Activated naive CD4-positive, alpha-beta T cell treated with anti-CD3 and anti-CD28 coated beads, Interleukin-2, amount 50 U/mL, for 24 hours (primary cell): ENCODE measurements around the gene TSGA10IP.

Experiments
- H3K27ac Mint-ChIP-seq: one replicate; pipeline ENCODE4 v1.8.0; 2021; ENCODE audit warnings: mild to moderate bottlenecking, mixed read lengths
- H3K27me3 Mint-ChIP-seq: one replicate; pipeline ENCODE4 v1.8.0; 2021; ENCODE audit warnings: mixed read lengths
- H3K36me3 Mint-ChIP-seq: one replicate; pipeline ENCODE4 v1.8.0; 2021; ENCODE audit warnings: mixed read lengths
- H3K4me1 Mint-ChIP-seq: one replicate; pipeline ENCODE4 v1.8.0; 2021; ENCODE audit warnings: mixed read lengths
- H3K4me3 Mint-ChIP-seq: one replicate; pipeline ENCODE4 v1.8.0; 2021; ENCODE audit warnings: mild to moderate bottlenecking, mixed read lengths
- H3K9me3 Mint-ChIP-seq: one replicate; pipeline ENCODE4 v1.8.0; 2021; ENCODE audit warnings: mixed read lengths

TSGA10IP gene

DNA sequence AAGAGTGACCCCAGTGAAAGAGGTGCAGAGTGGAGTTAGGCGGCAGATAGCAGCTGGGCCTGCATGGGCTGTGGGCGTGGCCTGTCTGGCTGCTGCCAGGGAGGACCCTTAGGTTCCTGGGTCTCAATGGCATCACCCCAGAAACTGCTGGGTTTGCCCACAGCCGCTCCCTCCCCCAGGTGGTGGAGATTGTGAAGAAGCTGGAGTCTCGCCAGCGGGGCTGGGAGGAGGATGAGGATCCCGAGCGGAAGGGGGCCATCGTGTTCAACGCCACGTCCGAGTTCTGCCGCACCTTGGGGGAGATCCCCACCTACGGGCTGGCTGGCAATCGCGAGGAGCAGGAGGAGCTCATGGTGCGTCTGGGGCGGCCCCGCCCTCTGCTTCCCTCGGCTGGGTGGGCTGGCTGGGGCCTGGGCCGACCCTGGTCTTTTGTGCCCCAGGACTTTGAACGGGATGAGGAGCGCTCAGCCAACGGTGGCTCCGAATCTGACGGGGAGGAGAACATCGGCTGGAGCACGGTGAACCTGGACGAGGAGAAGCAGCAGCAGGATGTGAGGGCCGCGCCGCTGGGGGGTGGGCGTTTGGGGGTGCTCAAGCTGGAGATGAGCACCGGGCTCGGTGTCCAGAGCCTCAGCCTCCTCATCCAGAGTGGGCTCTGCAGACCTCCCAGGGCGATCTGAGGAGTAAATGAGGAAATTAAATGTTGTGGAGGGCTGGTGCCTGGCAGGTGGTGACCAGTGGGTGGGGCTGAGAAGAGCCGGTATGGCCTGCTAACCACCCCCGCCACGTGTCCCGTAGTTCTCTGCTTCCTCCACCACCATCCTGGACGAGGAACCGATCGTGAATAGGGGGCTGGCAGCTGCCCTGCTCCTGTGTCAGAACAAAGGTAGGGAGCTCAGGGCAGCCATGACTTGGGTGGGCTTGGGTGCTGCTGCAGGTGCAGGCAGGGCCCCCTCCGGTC is 31.2 kb downstream of the TSGA10IP start:
- Mint-ChIP-seq H3K9me3 (no peaks in the 10 kb centered on the region), H3K4me1 (peaks cover 13% of the 10 kb centered on the region), H3K36me3 (peaks cover 9% of the 10 kb centered on the region), H3K27ac (no peak overlapping the region), H3K27me3 (no peaks in the 10 kb centered on the region), H3K4me3 (no peak overlapping the region)

DNA sequence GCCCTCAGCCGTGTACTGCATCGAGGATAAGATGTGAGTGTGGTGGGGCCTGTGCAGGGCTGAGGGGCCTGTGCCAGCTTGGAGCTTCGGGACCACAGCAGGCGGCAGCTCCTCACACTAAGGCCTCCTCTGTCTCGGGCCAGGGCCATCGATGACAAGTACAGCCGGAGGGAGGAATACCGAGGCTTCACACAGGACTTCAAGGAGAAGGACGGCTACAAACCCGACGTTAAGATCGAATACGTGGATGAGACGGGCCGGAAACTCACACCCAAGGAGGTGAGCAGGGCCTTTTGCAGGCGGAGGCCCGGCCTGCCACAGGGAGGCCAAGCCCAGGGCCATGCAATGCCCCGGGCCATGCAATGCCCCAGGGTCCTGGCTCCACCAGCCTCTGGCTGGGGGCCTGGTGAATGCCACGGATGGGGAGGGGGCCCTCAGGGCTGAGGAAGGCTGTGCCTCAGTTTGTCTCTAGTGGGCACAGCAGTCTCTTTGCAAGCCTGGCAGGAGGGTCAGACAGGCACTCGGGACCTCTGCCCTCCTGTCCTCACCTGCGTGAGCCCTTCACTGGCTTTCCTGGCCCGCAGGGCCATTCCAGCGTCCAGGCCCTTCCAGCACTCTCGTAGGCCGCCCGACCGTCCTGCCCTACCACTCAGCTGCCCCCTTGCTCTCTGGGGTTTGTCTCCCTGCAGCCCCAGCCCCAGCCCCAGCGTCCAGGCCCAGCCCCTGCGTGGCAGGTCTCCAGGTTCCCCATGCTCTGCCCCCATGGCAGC is 32.5 kb downstream of the TSGA10IP start:
- Mint-ChIP-seq H3K36me3 (peaks cover 5% of the 10 kb centered on the region), H3K4me1 (peaks cover 6% of the 10 kb centered on the region), H3K9me3 (no peaks in the 10 kb centered on the region), H3K27ac (no peak overlapping the region), H3K4me3 (no peak overlapping the region), H3K27me3 (no peaks in the 10 kb centered on the region)

DNA sequence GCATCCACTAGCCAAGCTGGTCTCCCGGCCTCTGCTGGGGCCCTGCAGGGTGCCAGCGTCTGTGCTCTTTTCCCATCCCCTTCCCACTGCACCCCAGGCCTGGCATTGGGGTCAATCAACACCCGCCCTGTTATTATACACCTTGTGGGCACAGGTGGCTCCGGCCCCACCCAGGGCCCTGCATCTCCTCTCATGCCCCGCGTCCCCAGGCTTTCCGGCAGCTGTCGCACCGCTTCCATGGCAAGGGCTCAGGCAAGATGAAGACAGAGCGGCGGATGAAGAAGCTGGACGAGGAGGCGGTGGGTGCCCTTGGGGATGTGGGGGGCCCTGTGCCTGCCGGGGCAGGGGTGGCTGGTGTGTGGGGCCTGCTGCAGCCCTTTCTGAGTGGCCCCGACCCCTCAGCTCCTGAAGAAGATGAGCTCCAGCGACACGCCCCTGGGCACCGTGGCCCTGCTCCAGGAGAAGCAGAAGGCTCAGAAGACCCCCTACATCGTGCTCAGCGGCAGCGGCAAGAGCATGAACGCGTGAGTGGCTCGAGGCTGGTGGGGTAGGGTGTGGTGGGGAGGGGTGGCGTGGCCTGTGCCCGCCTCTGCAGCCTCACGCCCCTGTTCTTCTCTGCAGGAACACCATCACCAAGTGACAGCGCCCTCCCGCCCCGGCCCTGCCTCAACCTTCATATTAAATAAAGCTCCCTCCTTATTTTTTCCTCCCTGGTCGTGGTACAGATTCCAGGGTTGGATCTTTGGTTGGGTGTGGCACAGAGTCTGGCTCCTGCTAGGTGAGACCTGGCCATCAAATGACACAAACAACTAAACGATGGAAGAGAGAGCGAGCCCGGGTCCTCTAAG is 33.3 kb downstream of the TSGA10IP start:
- Mint-ChIP-seq H3K9me3 (no peaks in the 10 kb centered on the region), H3K27ac (no peak overlapping the region), H3K27me3 (no peaks in the 10 kb centered on the region)

DNA sequence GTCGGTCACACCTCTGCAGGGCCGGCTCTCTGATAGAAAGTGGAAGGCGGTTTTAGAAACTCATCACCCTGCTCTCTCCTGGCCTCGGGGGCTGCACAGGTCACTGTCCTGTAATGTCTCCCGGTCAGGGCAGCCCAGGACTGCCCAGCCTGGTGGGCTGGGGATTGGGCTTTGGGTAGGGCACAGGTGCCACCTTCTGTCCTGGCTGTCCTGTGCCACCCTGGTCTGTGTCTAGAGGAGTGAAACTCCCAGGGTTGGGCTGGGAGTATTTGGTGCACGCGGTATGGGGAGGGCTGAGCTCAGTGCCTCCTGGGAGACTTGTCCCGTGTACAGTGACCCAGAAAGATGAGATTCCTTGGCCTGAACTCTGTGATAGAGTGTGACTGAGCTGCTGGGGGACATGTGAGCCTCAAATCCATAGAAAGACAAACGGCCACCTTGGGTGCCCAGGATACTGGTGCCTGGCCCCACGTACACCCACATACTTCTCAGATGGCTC is 34.0 kb downstream of the TSGA10IP start:
- Mint-ChIP-seq H3K4me1 (peaks cover 6% of the 10 kb centered on the region), H3K4me3 (no peak overlapping the region), H3K9me3 (no peaks in the 10 kb centered on the region), H3K27me3 (no peaks in the 10 kb centered on the region), H3K27ac (no peak overlapping the region), H3K36me3 (peaks cover 2% of the 10 kb centered on the region)

More for the DNA sequence above, 33.3 kb downstream of the TSGA10IP start:
- peaks cover 2% of the 10 kb centered on the region for H3K36me3 Mint-ChIP-seq
- no peak overlapping the region for H3K4me3 Mint-ChIP-seq
- peaks cover 6% of the 10 kb centered on the region for H3K4me1 Mint-ChIP-seq

DNA sequence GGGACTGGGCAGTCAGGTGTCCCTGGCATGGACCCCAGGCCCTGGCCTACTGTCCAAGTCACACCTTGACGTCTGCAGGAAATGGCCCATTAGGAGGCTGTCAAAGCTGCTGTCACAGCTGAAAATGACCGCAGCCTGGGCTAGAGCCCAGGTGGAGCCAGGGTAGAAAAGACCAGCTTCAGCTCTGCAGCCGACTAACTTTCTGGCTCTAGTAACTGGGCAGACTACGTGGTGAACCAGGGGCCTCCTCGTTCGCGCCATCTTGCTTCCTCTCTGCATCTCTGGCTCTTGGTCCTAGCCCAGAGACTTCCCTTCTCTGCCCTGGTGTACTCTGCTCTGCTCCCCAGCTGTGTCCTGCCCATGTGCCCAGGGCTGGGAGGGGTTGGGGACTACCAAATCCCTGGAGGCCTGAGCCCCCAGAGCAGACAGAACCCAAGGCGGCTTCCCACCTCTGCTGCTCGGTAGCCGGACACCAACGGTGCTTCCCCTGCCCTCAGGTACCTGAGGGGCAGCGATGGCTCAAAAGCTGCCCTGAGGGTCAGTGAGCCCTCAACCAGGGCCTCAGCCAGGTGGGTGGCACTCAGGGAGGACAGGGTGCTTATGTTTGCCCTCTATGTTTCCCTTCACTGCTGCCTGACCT is 35.9 kb downstream of the TSGA10IP start:
- Mint-ChIP-seq H3K27ac (peak overlapping the region; percentile 49), H3K4me1 (peaks cover 1% of the 10 kb centered on the region), H3K9me3 (no peaks in the 10 kb centered on the region), H3K27me3 (no peaks in the 10 kb centered on the region), H3K4me3 (no peak overlapping the region), H3K36me3 (no peaks in the 10 kb centered on the region)

DNA sequence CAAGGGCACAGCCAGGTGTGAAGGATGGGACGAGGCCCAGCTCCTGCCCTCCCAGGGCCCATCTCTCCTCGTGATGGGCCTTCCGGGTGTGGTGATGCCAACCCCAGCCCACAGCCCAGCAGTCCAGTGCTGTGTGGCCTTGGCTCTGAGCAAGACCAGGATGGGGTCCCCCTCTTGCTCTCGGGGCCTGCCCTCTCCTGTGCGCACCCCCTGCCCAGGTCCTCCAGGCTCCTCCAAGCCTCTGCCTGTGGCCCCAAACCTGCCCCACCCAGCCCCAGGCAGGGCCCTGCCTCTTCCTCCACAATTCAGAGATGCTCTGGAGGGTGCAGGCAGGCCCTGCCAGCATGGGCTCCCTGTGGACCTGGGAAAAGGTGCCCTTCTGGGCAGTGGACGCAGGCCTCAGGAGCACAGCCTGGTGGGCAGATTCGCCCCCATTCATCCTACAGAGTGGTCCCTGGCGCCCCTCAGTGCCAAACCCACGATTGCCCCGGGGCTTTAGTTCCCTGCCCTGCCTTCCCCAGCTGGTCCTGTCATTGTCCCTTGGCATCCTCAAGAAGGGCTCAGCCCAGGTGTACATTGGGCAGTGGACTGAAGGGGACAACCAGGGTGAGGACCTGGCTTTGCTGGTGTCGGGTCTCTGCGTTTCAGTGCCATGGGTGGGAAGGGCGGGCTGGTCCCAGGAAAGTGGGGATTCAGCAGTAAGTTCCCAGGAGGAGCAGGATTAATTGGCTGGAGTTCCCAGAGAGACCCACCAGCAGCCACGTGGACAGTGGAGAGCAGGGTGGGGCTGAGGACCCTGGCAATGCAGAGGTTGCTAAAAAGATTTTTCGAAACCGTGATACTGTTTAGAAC is 36.9 kb downstream of the TSGA10IP start:
- Mint-ChIP-seq H3K4me3 (no peak overlapping the region), H3K4me1 (no peaks in the 10 kb centered on the region), H3K9me3 (no peaks in the 10 kb centered on the region), H3K27ac (no peak overlapping the region), H3K36me3 (no peaks in the 10 kb centered on the region), H3K27me3 (no peaks in the 10 kb centered on the region)

DNA sequence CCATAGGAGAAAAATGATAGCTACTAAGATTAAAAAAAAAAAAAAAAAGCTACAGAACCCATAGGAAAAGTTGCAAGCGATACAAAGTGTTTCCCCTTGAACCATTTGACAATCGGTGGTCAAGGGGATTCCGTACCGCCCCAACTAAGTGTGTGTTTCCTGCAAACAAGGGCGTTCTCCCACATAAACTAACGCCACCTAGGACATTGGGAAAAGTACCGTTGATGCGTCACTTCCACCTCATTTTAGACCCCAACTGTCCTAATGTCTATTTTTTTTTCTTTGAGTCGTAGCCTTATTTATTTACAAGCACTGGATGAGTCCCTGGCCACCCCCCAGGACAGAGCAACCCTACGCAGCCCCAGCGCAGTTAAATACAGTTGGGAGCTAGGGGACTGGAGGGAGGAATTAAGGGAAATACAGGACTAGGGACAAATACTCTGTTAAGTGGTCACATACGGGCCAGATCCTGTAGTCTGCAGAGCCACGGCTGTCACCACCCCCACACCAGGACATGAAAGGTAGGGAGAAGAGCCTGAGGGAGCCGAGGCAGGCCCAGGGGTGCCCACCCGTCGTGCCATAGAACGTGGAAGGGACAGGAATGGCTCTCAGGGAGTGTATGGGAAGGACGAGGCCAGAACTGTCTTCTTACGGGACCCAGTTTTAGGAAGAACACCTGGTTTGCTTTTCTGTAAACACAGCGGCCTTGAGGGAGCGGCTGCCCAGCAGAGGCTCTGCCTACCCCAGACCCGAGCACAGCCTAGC is 37.7 kb downstream of the TSGA10IP start:
- Mint-ChIP-seq H3K4me3 (no peak overlapping the region), H3K27me3 (no peaks in the 10 kb centered on the region), H3K27ac (no peak overlapping the region), H3K9me3 (no peaks in the 10 kb centered on the region), H3K4me1 (no peaks in the 10 kb centered on the region), H3K36me3 (no peaks in the 10 kb centered on the region)

DNA sequence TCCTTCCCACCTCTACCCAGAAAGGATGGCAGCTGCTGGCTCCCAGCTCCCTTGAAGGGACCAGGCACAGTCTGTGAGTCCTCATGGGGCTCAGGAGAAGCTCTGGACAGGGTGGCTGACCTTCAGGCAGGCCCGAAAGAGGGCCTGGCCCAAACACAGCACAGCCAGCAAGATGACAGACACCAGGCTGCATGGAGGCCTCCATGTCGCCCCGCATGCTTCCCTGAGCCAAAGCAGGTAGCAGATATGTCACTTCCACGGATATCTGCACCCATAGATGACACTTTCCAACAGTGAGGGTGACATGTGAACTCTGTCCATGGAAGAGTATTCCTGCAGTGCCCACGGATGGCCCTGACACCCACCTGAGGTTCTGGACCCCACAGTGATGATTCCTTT is 38.3 kb downstream of the TSGA10IP start:
- Mint-ChIP-seq H3K4me1 (no peaks in the 10 kb centered on the region), H3K4me3 (no peak overlapping the region), H3K27ac (no peak overlapping the region), H3K9me3 (no peaks in the 10 kb centered on the region), H3K27me3 (no peaks in the 10 kb centered on the region), H3K36me3 (no peaks in the 10 kb centered on the region)

DNA sequence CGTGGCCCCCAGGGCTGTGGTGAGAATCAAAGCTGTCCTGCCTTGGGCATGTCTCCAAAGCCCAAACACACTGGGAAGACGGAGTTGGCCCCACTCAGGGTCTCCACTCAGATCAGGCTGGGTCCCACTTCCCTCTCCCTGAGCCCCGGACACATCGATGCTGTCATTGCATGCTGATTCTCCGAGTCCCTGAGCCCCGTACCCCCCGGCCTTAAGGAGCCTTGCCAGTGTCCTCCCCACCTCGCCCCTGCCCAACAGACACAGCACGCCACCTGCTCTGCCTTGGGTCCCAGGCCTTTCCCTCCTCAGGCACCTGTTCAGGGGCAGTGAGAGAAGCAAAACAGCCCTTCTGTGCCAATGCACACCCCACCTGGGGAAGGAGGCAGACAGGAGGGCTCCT is 42.1 kb downstream of the TSGA10IP start:
- Mint-ChIP-seq H3K27ac (no peak overlapping the region), H3K4me3 (no peak overlapping the region), H3K27me3 (no peaks in the 10 kb centered on the region), H3K36me3 (peaks cover 4% of the 10 kb centered on the region), H3K9me3 (no peaks in the 10 kb centered on the region), H3K4me1 (peaks cover 6% of the 10 kb centered on the region)

DNA sequence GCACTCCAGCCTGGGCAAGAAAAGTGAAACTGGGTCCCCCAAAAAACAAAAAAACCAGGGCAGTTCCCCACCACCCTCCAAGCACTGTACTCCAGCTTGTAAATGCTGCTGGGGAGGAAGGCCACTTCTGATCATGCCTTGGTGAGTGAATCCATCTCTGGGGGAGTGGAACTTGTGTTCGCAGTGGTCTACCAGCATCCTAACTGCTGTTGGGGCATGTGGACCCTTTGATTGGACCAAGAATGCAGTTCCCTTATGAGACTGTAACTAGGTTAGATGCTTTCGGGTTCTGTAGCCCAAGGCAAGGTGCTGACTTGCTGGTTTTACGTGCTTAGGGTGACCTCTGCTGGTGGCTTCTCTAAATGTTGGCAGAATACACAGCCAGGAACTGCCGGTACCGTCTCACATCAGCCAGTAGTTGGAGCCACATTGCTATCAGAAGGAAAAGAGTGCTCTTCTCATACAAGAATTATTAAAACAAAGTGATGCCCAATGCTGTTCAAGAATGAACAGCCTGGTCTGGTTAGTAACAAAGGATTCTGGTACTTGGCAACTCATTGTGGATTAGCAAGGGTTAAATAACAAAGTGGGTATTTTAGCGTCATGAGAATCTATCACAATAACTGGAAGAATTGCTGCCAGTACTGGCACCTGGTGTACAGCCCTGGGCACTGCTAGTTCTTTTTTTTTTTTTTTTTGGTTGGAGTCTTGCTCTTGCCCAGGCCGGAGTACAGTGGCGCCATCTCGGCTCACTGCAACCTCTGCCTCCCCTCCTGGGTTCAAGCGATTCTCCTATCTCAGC is 43.7 kb downstream of the TSGA10IP start:
- Mint-ChIP-seq H3K27me3 (no peaks in the 10 kb centered on the region), H3K9me3 (no peaks in the 10 kb centered on the region), H3K4me3 (no peak overlapping the region), H3K4me1 (peaks cover 6% of the 10 kb centered on the region), H3K27ac (peak overlapping the region; percentile 46), H3K36me3 (peaks cover 4% of the 10 kb centered on the region)

DNA sequence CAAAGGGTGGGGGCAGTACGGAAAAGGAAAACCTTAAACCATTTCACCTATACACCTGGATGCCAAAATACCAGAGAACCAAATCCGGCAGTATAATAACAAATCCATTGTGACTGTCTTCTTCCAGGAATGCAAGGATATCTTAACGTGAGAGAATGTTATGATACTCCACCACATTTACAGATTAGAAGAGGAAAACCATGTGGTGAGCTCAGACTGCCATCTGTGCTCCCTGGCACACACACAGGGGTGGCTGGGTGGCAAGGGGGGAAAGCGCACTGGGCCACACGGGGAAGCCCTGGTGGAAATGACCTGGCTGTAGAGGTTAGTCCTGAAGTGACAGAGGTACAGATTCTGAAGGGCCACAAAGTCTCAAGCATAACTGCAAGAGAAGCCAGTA is 46.8 kb downstream of the TSGA10IP start:
- H3K36me3 Mint-ChIP-seq = peaks cover 6% of the 10 kb centered on the region
- H3K27me3 Mint-ChIP-seq = no peaks in the 10 kb centered on the region
- peaks cover 6% of the 10 kb centered on the region for H3K4me1 Mint-ChIP-seq
- H3K9me3 Mint-ChIP-seq = no peaks in the 10 kb centered on the region
- H3K27ac Mint-ChIP-seq = peak overlapping the region; percentile 10
- no peak overlapping the region for H3K4me3 Mint-ChIP-seq

DNA sequence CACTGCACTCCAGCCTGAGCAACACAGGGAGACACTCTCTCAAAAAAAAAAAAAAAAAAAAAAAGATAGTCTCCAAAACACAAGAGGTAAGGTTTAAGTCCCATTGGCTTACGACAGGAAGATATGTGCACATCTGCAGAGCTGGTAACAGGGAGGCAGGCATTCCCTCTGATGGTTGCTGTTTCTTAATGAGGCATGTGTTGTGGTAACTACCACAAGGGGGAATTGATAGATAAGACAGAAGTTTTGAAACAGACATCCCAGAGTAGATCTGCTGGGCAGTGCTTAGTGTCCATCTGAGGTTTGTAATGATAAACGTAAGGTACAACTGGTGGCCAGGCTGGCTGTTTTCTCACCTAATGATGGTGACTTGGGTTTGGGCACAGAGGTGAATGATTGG is 52.0 kb downstream of the TSGA10IP start:
- no peaks in the 10 kb centered on the region for H3K9me3 Mint-ChIP-seq
- H3K27me3 Mint-ChIP-seq = no peaks in the 10 kb centered on the region
- peak overlapping the region; percentile 37 for H3K4me3 Mint-ChIP-seq
- peak overlapping the region; percentile 43 for H3K27ac Mint-ChIP-seq
- H3K36me3 Mint-ChIP-seq = peaks cover 20% of the 10 kb centered on the region
- peaks cover 28% of the 10 kb centered on the region for H3K4me1 Mint-ChIP-seq
